ENCODE data around the gene GPX1.

- TF ChIP-seq, protein P1, sequence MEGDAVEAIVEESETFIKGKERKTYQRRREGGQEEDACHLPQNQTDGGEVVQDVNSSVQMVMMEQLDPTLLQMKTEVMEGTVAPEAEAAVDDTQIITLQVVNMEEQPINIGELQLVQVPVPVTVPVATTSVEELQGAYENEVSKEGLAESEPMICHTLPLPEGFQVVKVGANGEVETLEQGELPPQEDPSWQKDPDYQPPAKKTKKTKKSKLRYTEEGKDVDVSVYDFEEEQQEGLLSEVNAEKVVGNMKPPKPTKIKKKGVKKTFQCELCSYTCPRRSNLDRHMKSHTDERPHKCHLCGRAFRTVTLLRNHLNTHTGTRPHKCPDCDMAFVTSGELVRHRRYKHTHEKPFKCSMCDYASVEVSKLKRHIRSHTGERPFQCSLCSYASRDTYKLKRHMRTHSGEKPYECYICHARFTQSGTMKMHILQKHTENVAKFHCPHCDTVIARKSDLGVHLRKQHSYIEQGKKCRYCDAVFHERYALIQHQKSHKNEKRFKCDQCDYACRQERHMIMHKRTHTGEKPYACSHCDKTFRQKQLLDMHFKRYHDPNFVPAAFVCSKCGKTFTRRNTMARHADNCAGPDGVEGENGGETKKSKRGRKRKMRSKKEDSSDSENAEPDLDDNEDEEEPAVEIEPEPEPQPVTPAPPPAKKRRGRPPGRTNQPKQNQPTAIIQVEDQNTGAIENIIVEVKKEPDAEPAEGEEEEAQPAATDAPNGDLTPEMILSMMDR (IDR thresholded peaks at IDR 0.05): peak; percentile 53
- TF ChIP-seq EZH2phosphoT487 (IDR thresholded peaks at IDR 0.05) (no peak), EZH2 (IDR thresholded peaks at IDR 0.05) (peak; percentile 53)
These were observed 18.0 kb downstream of the GPX1 start, which contains the start of gene USP4 for GRCh38 chr3:49339941-49340800.
